ENCODE data around the gene DSCAM. TPM values are rescaled to one million over a fixed set of nuclear protein-coding genes. Genes with fewer than 3 reads are reported as not detected.

The DSCAM gene
- total RNA-seq, 1 experiment from 2014 or later, result not detected

- ChIA-PET POLR2A (no interaction called here), CTCF (no interaction called here), RAD21 (ENCODE audit: low non-redundant PET in 1 of 2, low total read pairs in 2 of 2, uncharacterized antibody in 2 of 2, unreplicated experiment in 2 of 2) (no interaction called here)
- no peak overlapping the region for H3K9ac ChIP-seq (ENCODE audit: low read length)
- H3K4me2 ChIP-seq (ENCODE audit: low read length), result no peak overlapping the region
- no peak overlapping the region for H3K4me3 ChIP-seq (replicated peaks in 1 of 2; ENCODE audit: low read depth in 1 of 2, low read length in 2 of 2)
- no TSS peak for BruUV-seq (replicated peaks)
- no peaks in the 10 kb centered on the region for H3K4me1 ChIP-seq (ENCODE audit: control insufficient read depth in 1 of 2, insufficient read depth in 2 of 2, low read length in 2 of 2)
- H3K9me2 ChIP-seq (ENCODE audit: insufficient read depth), result no peaks in the 10 kb centered on the region
- DNase-seq (ENCODE audit: low read depth, low spot score), result no peak
- intact Hi-C loops (cut with micrococcal nuclease), result no loop called here
- H3K27me3 ChIP-seq (ENCODE audit: insufficient read depth, low read length), result no peaks in the 10 kb centered on the region
- H4K20me1 ChIP-seq (ENCODE audit: insufficient read depth), result no peaks in the 10 kb centered on the region
- no peaks in the 10 kb centered on the region for H3K36me3 ChIP-seq (ENCODE audit: control insufficient read depth in 1 of 2, insufficient read depth in 2 of 2, low read length in 2 of 2)
- H2AFZ ChIP-seq (ENCODE audit: low read depth, low read length, poor library complexity, severe bottlenecking), result no peak overlapping the region
- H3K27ac ChIP-seq (ENCODE audit: low read depth, low read length), result no peak overlapping the region
- peaks cover 21 to 45% of the 10 kb centered on the region in 2 experiments; a peak in 3 of 4 replicates for H3K9me3 ChIP-seq (ENCODE audit: control insufficient read depth in 1 of 2, insufficient read depth in 1 of 2, low read depth in 1 of 2, low read length in 2 of 2)
- ATAC-seq, result no peak
- TF ChIP-seq POLR2A (IDR thresholded peaks at IDR 0.05; ENCODE audit: borderline replicate concordance, extremely low read depth, insufficient read depth, insufficient read length) (no peak), ELF1 (IDR thresholded peaks at IDR 0.05; ENCODE audit: borderline replicate concordance, low read depth) (no peak), EZH2phosphoT487 (IDR thresholded peaks at IDR 0.05; ENCODE audit: borderline replicate concordance) (no peak), ZFX (IDR thresholded peaks at IDR 0.05) (no peak), SP1 (IDR thresholded peaks at IDR 0.05; ENCODE audit: low read depth) (no peak), CBX3 (IDR thresholded peaks at IDR 0.05; ENCODE audit: low read depth) (no peak), EZH2 (IDR thresholded peaks at IDR 0.05) (no peak), JUND (IDR thresholded peaks at IDR 0.05) (no peak), MAX (IDR thresholded peaks at IDR 0.05) (no peak)
- no peaks in the 10 kb centered on the region for H3K79me2 ChIP-seq (ENCODE audit: insufficient read depth, low read length)
Measured at GRCh38 chr21:40349591-40349990, 497.4 kb downstream of the DSCAM start.

- Histone ChIP-seq H3K4me2 (ENCODE audit: low read length) (no peak overlapping the region), H3K36me3 (ENCODE audit: control insufficient read depth in 1 of 2, insufficient read depth in 2 of 2, low read length in 2 of 2) (no peaks in the 10 kb centered on the region), H3K27ac (ENCODE audit: low read depth, low read length) (no peak overlapping the region), H3K4me3 (replicated peaks in 1 of 2; ENCODE audit: low read depth in 1 of 2, low read length in 2 of 2) (no peak overlapping the region), H2AFZ (ENCODE audit: low read depth, low read length, poor library complexity, severe bottlenecking) (no peak overlapping the region), H3K79me2 (ENCODE audit: insufficient read depth, low read length) (no peaks in the 10 kb centered on the region), H3K9me3 (ENCODE audit: control insufficient read depth in 1 of 2, insufficient read depth in 1 of 2, low read depth in 1 of 2, low read length in 2 of 2) (peaks cover 15 to 42% of the 10 kb centered on the region in 2 experiments; a peak in 3 of 4 replicates), H3K27me3 (ENCODE audit: insufficient read depth, low read length) (no peaks in the 10 kb centered on the region), H3K9ac (ENCODE audit: low read length) (no peak overlapping the region), H3K9me2 (ENCODE audit: insufficient read depth) (no peaks in the 10 kb centered on the region), H3K4me1 (ENCODE audit: control insufficient read depth in 1 of 2, insufficient read depth in 2 of 2, low read length in 2 of 2) (no peaks in the 10 kb centered on the region), H4K20me1 (ENCODE audit: insufficient read depth) (no peaks in the 10 kb centered on the region)
- RAD21 ChIA-PET (ENCODE audit: low non-redundant PET in 1 of 2, low total read pairs in 2 of 2, uncharacterized antibody in 2 of 2, unreplicated experiment in 2 of 2), result no interaction called here
- intact Hi-C loops (cut with micrococcal nuclease), result no loop called here
- DNase-seq (ENCODE audit: low read depth, low spot score), result no peak
- POLR2A ChIA-PET, result no interaction called here
- no TSS peak for BruUV-seq (replicated peaks)
- CTCF ChIA-PET, result no interaction called here
- no peak for TF ChIP-seq SIN3A (IDR thresholded peaks at IDR 0.05; ENCODE audit: low read depth)
- no peak for TF ChIP-seq RAD21 (IDR thresholded peaks at IDR 0.05; ENCODE audit: low read depth)
- TF ChIP-seq YY1 (IDR thresholded peaks at IDR 0.05; ENCODE audit: extremely low read depth, insufficient replicate concordance, low read depth, low read length), result no peak
- TF ChIP-seq ZNF274 (IDR thresholded peaks at IDR 0.05; ENCODE audit: low read depth, low read length), result no peak
- no peak for ATAC-seq
Measured at GRCh38 chr21:40345711-40346321, 501.1 kb downstream of the DSCAM start.

Data from HCT116 (cell line).